HepG2 (cell line): Measurements from ENCODE around the gene TFB1M. TPM values are rescaled to one million over a fixed set of nuclear protein-coding genes. Genes with fewer than 3 reads are reported as not detected.

Experiments used
- ATAC-seq: fragments of 200-7000 bp; cut with Tn5 transposase; 3 replicates; pipeline ENCODE4 v1.9.1; 2020; ENCODE audit warnings: mild to moderate bottlenecking, moderate library complexity
- BruUV-seq: library from RNA; stranded (reverse); fragments of 400-500 nt; replicated peaks from 2 replicates; lab custom pipeline; 2021; lab: Mats Ljungman, UMichigan
- CTCF ChIA-PET: fragments of 300-600 bp; formaldehyde crosslinking; extraction: SDS; loops from one replicate; lab custom pipeline; 2021; ENCODE audit warnings: low total read pairs, inconsistent platforms, low intra/inter-chr PET ratio; lab: Yijun Ruan, JAX
- POLR2A ChIA-PET: fragments of 350-600 bp; sonication (Branson Sonifier 250); formaldehyde crosslinking; loops from one replicate; lab custom pipeline; 2020; ENCODE audit warnings: antibody characterized with exemption, inconsistent platforms; lab: Yijun Ruan, JAX
- DNase-seq: peaks from one replicate; pipeline ENCODE4 v3.0.0-alpha.2; 2015; ENCODE audit warnings: low spot score
- FAIRE-seq: peaks from 3 replicates; lab custom pipeline; 2011; peaks lifted over from hg19 to GRCh38; lab: Jason Lieb, UNC
- H2AFZ ChIP-seq: one replicate; pipeline ENCODE4 v1.6.1; 2011; ENCODE audit warnings: low read length, inconsistent platforms
- H3K27ac ChIP-seq: fragments of 300-600 bp; 3 replicates; pipeline ENCODE4 v1.8.0; 2011; ENCODE audit warnings: mixed run types, mild to moderate bottlenecking, mixed read lengths, low read length, inconsistent platforms; ENCODE audit not compliant: insufficient read depth; ENCODE audit errors: extremely low read length
- H3K27me3 ChIP-seq, 2 experiments: fragments of 200-600 bp in 1 of 2; 2 replicates in 1 of 2; 3 replicates in 1 of 2; pipeline versions ENCODE4 v1.6.0 to v1.8.0; 2011; ENCODE audit warnings: low read length in 2 of 2, mild to moderate bottlenecking in 2 of 2, moderate library complexity in 2 of 2, inconsistent platforms in 1 of 2; ENCODE audit not compliant: insufficient read depth in 2 of 2, control insufficient read depth in 1 of 2
- H3K36me3 ChIP-seq, 2 experiments: fragments of 200-600 bp in 1 of 2; replicated peaks in 1 of 2; 2 replicates in 1 of 2; 3 replicates in 1 of 2; pipeline versions ENCODE4 v1.5.1 to v1.8.0; 2011; ENCODE audit warnings: low read length in 2 of 2, inconsistent platforms in 1 of 2; ENCODE audit not compliant: insufficient read depth in 2 of 2, control insufficient read depth in 1 of 2
- H3K4me1 ChIP-seq: 2 replicates; pipeline ENCODE4 v1.5.1; 2012; ENCODE audit warnings: low read length, inconsistent platforms; ENCODE audit not compliant: insufficient read depth
- H3K4me2 ChIP-seq: 2 replicates; pipeline ENCODE4 v1.6.0; 2011; ENCODE audit warnings: low read depth, low read length, inconsistent platforms
- H3K4me3 ChIP-seq, 3 experiments: fragments of 200-600 bp in 1 of 3; sonication (generic), shearing (Covaris generic) in 1 of 3; replicated peaks in 1 of 3; 2 replicates each; pipeline ENCODE4 v1.5.1; 2011 to 2016; ENCODE audit warnings: low read length in 3 of 3, inconsistent platforms in 2 of 3, low read depth in 2 of 3, mild to moderate bottlenecking in 2 of 3, control low read depth in 1 of 3, mixed read lengths in 1 of 3; ENCODE audit not compliant: insufficient read depth in 1 of 3
- H3K79me2 ChIP-seq: one replicate; pipeline ENCODE4 v1.6.1; 2011; ENCODE audit warnings: low read length, inconsistent platforms; ENCODE audit not compliant: insufficient read depth
- H3K9ac ChIP-seq: 2 replicates; pipeline ENCODE4 v1.6.0; 2011; ENCODE audit warnings: mild to moderate bottlenecking, low read depth, low read length, inconsistent platforms; ENCODE audit not compliant: insufficient read depth
- H3K9me3 ChIP-seq: 2 replicates; pipeline ENCODE4 v1.5.1; 2012; ENCODE audit warnings: mild to moderate bottlenecking, low read length
- H4K20me1 ChIP-seq: 2 replicates; pipeline ENCODE4 v1.6.0; 2011; ENCODE audit warnings: inconsistent platforms, mild to moderate bottlenecking, low read length, moderate library complexity; ENCODE audit not compliant: insufficient read depth
- ATF4 ChIP-seq, 2 experiments: fragments of 450-650 bp in 1 of 2; sonication (generic) in 1 of 2; formaldehyde crosslinking; IDR thresholded peaks; 2 replicates each; pipeline versions ENCODE4 v1.5.0 to v1.8.0; 2020 to 2022; ENCODE audit warnings: mild to moderate bottlenecking in 1 of 2, missing genetic modification reagents in 1 of 2
- CERS6 ChIP-seq: sonication (generic); formaldehyde crosslinking; IDR thresholded peaks from 2 replicates; pipeline ENCODE4 v1.5.0; 2020; ENCODE audit warnings: missing genetic modification reagents
- FOXM1 ChIP-seq: sonication (generic); formaldehyde crosslinking; IDR thresholded peaks from 2 replicates; pipeline ENCODE4 v1.5.0; 2020; ENCODE audit warnings: missing genetic modification reagents
- MXD4 ChIP-seq: IDR thresholded peaks from 2 replicates; pipeline ENCODE4 v1.6.1; 2016; ENCODE audit warnings: mild to moderate bottlenecking, missing biosample characterization, missing genetic modification reagents
- NFATC3 ChIP-seq: sonication (generic); formaldehyde crosslinking; IDR thresholded peaks from 2 replicates; pipeline ENCODE4 v1.5.1; 2020; ENCODE audit warnings: mild to moderate bottlenecking, missing genetic modification reagents
- XBP1 ChIP-seq: sonication (generic); formaldehyde crosslinking; IDR thresholded peaks from 2 replicates; pipeline ENCODE4 v1.5.0; 2020; ENCODE audit warnings: missing genetic modification reagents
- ZFY ChIP-seq: sonication (generic); formaldehyde crosslinking; IDR thresholded peaks from 2 replicates; pipeline ENCODE4 v1.4.0; 2020; ENCODE audit warnings: missing genetic modification reagents
- ZFYVE20 ChIP-seq: sonication (generic); formaldehyde crosslinking; IDR thresholded peaks from 2 replicates; pipeline ENCODE4 v1.8.0; 2023; ENCODE audit warnings: low read depth, mild to moderate bottlenecking, moderate library complexity, missing genetic modification reagents, borderline replicate concordance
- ZMYM2 ChIP-seq: sonication (generic); formaldehyde crosslinking; IDR thresholded peaks from 2 replicates; pipeline ENCODE4 v1.8.0; 2022; ENCODE audit warnings: mild to moderate bottlenecking, missing genetic modification reagents
- ZMYM3 ChIP-seq: sonication (generic); formaldehyde crosslinking; IDR thresholded peaks from 2 replicates; pipeline ENCODE4 v1.5.1; 2020; ENCODE audit warnings: mild to moderate bottlenecking, missing genetic modification reagents
- ZNF18 ChIP-seq: sonication (generic); formaldehyde crosslinking; IDR thresholded peaks from 2 replicates; pipeline ENCODE4 v1.8.0; 2022; ENCODE audit warnings: mild to moderate bottlenecking, missing genetic modification reagents; ENCODE audit not compliant: insufficient replicate concordance
- ZNF34 ChIP-seq: sonication (generic); formaldehyde crosslinking; IDR thresholded peaks from 2 replicates; pipeline ENCODE4 v1.4.0; 2020; ENCODE audit warnings: mild to moderate bottlenecking, missing genetic modification reagents, borderline replicate concordance
- ZNF75D ChIP-seq: sonication (generic); formaldehyde crosslinking; IDR thresholded peaks from 2 replicates; pipeline ENCODE4 v1.8.1; 2023; ENCODE audit warnings: missing genetic modification reagents, mild to moderate bottlenecking, borderline replicate concordance
- ZNF83 ChIP-seq: sonication (generic); formaldehyde crosslinking; IDR thresholded peaks from 2 replicates; pipeline ENCODE4 v1.4.0; 2020; ENCODE audit warnings: missing genetic modification reagents, mild to moderate bottlenecking, borderline replicate concordance
- ZSCAN25 ChIP-seq: sonication (generic); formaldehyde crosslinking; IDR thresholded peaks from 2 replicates; pipeline ENCODE4 v1.8.0; 2022; ENCODE audit warnings: mild to moderate bottlenecking, missing genetic modification reagents
- in situ Hi-C: cut with HindIII; loops from 2 replicates; pipeline ENCODE4 v1.10.0; 2017; ENCODE audit warnings: low pct_unique_long_range_greater_than_20kb; ENCODE audit not compliant: extremely low pct_ligation_motif_present
- intact Hi-C: fragments of 100-400 bp; cut with micrococcal nuclease; formaldehyde crosslinking; loops from one replicate; pipeline ENCODE4 v1.10.0; 2022; ENCODE audit not compliant: unreplicated experiment
- polyA plus RNA-seq, 8 experiments: library from polyadenylated mRNA; depleted of rRNA in 3 of 8; stranded (reverse) in 7 of 8; unstranded in 1 of 8; fragments of >200 nt; fragmentation: Illumina TruSeq in 4 of 8; extraction: Trizol in 4 of 8; gene quantifications; 2 replicates each; pipeline versions ENCODE4 v1.2.1 to v1.2.3, GENCODE V29; 2011 to 2016; ENCODE audit warnings: low read depth in 4 of 8, missing spikeins in 1 of 8, mixed read lengths in 1 of 8; ENCODE audit not compliant: insufficient read depth in 1 of 8
- total RNA-seq, 5 experiments: library from RNA; depleted of rRNA; stranded (reverse); fragments of >200 nt; fragmentation: Illumina TruSeq; extraction: Trizol; gene quantifications; 2 replicates each; pipeline ENCODE4 v1.2.3, GENCODE V29; 2016; ENCODE audit warnings: low read depth in 1 of 5

The TFB1M gene
- total and polyA plus RNA-seq, 2 of the 13 experiments (the other 11 are each of a cell fraction or from before 2014, with no cell fraction given) = 91.4 to 122 TPM

GRCh38 chr6:155276638-155277037 is 37.6 kb downstream of the TFB1M start:
- no peak for ATAC-seq
- DNase-seq = no peak
- H3K4me2 ChIP-seq = no peak overlapping the region
- H3K9me3 ChIP-seq = no peaks in the 10 kb centered on the region
- H3K27me3 ChIP-seq = no peaks in the 10 kb centered on the region
- H3K4me3 ChIP-seq = no peak overlapping the region
- H3K27ac ChIP-seq = no peak overlapping the region
- no peaks in the 10 kb centered on the region for H3K4me1 ChIP-seq
- in situ Hi-C loops (no loop called here), intact Hi-C loops (no loop called here)
- FAIRE-seq = no peak
- ChIA-PET CTCF (no interaction called here), POLR2A (no interaction called here)
- TF ChIP-seq ZMYM3 (CRISPR knock-in tag) (no peak), MXD4 (CRISPR knock-in tag) (no peak), ZSCAN25 (CRISPR knock-in tag) (no peak), XBP1 (CRISPR knock-in tag) (no peak), ZMYM2 (CRISPR knock-in tag) (no peak), ZNF18 (CRISPR knock-in tag) (no peak), NFATC3 (no peak), ZNF83 (no peak), ZFYVE20 (CRISPR knock-in tag) (no peak), ZFY (CRISPR knock-in tag) (no peak), CERS6 (no peak), FOXM1 (CRISPR knock-in tag) (no peak), ZNF34 (CRISPR knock-in tag) (no peak), ATF4 (CRISPR knock-in tag; IDR thresholded peaks at IDR 0.05) (no peak), ZNF75D (CRISPR knock-in tag) (no peak)
- no peak overlapping the region for H2AFZ ChIP-seq
- BruUV-seq = no TSS peak
- H4K20me1 ChIP-seq = no peaks in the 10 kb centered on the region
- H3K79me2 ChIP-seq = peaks cover 5% of the 10 kb centered on the region
- peaks cover 42 to 89% of the 10 kb centered on the region in 2 experiments for H3K36me3 ChIP-seq
- H3K9ac ChIP-seq = no peak overlapping the region
